Colonic mucosa (tissue), 4 donors: Measurements from ENCODE around the gene ATPAF1. TPM values are rescaled to one million over a fixed set of nuclear protein-coding genes. Genes with fewer than 3 reads are reported as not detected.

Experiments
- DNase-seq: peaks from one replicate; pipeline ENCODE4 v3.0.0-alpha.2; 2020
- H3K27ac ChIP-seq: fragments of 200-600 bp; one replicate; pipeline ENCODE4 v1.8.0; 2021
- H3K27me3 ChIP-seq: fragments of 200-600 bp; one replicate; pipeline ENCODE4 v1.8.0; 2021
- H3K36me3 ChIP-seq: fragments of 200-600 bp; one replicate; pipeline ENCODE4 v1.8.0; 2021
- H3K4me1 ChIP-seq: fragments of 200-600 bp; one replicate; pipeline ENCODE4 v1.8.0; 2021; ENCODE audit warnings: mild to moderate bottlenecking
- H3K4me3 ChIP-seq: fragments of 200-600 bp; one replicate; pipeline ENCODE4 v1.8.0; 2021
- H3K9ac ChIP-seq, 2 donors: one replicate each; pipeline ENCODE4 v1.7.0; 2013; ENCODE audit warnings: control low read depth in 2 of 2, low read depth in 2 of 2, low read length in 2 of 2
- H3K9me3 ChIP-seq: fragments of 200-600 bp; one replicate; pipeline ENCODE4 v1.8.0; 2021
- intact Hi-C: fragments of 100-400 bp; cut with DNase I; formaldehyde crosslinking; loops from one replicate; pipeline ENCODE4 v1.14.1; 2022
- total RNA-seq, 2 donors: library from RNA; stranded (reverse); fragmentation: NEBNext Ultra II Directional in 1 of 2; extraction: Animal tissue kit (Norgen Biotek cat#: 25700) in 1 of 2; gene quantifications; one replicate each; pipeline ENCODE4 v1.2.1, GENCODE V29; 2021
- TF ChIP-seq, protein P1 (sequence below): fragments of 200-600 bp; IDR thresholded peaks from one replicate; pipeline ENCODE4 v1.8.0; 2022; ENCODE audit warnings: antibody characterized with exemption, mild to moderate bottlenecking
- donor health status: healthy.
- donor health status: DM: no; HTN: no; CAD: no.
- donor health status: DM: no; HTN: no; CAD: no.

Gene ATPAF1
- total RNA-seq, 2 donors from 2014 or later, result 55.8 to 66.1 TPM

DNA sequence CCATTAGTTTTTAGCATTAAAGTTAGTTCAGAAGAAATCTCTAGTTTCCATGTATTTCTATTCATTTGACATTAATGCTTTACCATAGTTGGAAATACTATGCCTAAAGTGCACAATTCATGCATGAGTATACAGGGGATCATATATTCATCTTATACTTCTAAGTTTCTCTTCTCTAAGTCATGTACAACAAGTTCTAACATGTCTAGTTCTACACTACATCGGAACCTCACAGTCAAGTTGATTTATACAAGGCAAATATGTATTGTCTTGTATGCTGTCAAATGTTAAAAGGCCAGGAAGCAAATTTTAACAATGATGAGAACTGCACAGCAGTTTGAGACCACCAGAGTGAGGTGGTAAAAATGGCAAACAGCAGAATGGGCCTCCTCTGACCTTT is 28.6 kb downstream of the ATPAF1 start:
- Histone ChIP-seq H3K36me3 (no peaks in the 10 kb centered on the region), H3K4me3 (no peak overlapping the region), H3K27me3 (no peaks in the 10 kb centered on the region), H3K4me1 (peaks cover 10% of the 10 kb centered on the region), H3K9ac (no peak overlapping the region), H3K27ac (no peak overlapping the region), H3K9me3 (no peaks in the 10 kb centered on the region)
- no peak for DNase-seq
- TF ChIP-seq, protein P1, sequence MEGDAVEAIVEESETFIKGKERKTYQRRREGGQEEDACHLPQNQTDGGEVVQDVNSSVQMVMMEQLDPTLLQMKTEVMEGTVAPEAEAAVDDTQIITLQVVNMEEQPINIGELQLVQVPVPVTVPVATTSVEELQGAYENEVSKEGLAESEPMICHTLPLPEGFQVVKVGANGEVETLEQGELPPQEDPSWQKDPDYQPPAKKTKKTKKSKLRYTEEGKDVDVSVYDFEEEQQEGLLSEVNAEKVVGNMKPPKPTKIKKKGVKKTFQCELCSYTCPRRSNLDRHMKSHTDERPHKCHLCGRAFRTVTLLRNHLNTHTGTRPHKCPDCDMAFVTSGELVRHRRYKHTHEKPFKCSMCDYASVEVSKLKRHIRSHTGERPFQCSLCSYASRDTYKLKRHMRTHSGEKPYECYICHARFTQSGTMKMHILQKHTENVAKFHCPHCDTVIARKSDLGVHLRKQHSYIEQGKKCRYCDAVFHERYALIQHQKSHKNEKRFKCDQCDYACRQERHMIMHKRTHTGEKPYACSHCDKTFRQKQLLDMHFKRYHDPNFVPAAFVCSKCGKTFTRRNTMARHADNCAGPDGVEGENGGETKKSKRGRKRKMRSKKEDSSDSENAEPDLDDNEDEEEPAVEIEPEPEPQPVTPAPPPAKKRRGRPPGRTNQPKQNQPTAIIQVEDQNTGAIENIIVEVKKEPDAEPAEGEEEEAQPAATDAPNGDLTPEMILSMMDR, result no peak
- intact Hi-C loops, result no loop called here

DNA sequence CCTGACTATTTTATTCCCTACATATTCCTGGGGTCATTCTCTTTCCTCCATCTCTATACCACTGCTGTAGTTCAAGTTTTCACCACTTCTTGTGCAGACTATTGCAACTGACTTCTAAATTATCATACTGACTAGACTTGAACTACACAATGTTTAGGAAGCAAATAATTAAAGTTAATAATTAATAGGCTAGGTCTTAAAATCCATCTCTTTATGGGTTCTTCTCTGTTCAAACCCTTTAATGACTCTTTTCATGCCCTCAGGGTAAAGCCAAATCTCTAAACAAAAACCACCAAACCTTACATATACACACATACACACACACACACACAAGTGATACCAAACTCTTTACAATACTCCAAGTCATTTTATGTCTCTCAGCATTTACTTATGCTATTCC is 29.2 kb downstream of the ATPAF1 start:
- Histone ChIP-seq H3K4me1 (peaks cover 10% of the 10 kb centered on the region), H3K4me3 (no peak overlapping the region), H3K36me3 (no peaks in the 10 kb centered on the region), H3K27ac (no peak overlapping the region), H3K9ac (no peak overlapping the region), H3K27me3 (no peaks in the 10 kb centered on the region), H3K9me3 (no peaks in the 10 kb centered on the region)
- intact Hi-C loops, result no loop called here
- no peak for DNase-seq
- TF ChIP-seq, protein P1, result no peak

DNA sequence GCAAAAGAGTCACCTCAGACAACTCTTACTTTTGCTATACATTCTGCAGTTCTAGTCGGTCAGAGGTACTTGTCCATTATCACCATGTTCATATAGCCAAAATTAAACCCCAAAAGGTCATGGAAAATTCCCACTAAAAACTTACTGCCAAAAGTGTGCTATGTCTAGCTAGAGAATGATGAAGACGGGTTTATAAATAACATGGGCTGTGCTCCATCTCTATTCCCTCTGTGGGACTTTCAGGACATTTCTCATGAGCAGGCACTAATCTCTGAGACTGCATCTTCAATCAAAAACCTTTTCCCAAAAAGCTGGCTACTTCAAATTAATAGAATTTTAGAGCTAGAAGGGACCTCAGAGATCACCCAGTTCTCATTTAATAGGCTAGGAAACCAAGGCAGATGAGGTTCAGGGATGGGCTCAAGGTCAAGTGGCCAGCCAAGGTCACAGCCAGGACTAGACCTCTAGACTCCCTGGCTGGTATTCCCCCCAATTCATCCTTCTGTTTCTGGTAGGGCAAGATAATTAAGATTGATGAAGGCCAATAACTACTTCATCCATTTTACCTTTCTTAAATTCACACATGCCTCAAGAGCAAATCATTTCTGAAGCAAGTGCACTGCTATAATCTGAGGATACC is 30.6 kb downstream of the ATPAF1 start:
- no peak overlapping the region for H3K9ac ChIP-seq
- no peak overlapping the region for H3K27ac ChIP-seq
- no peaks in the 10 kb centered on the region for H3K36me3 ChIP-seq
- DNase-seq, result no peak
- H3K27me3 ChIP-seq, result no peaks in the 10 kb centered on the region
- TF ChIP-seq, protein P1, result no peak
- intact Hi-C loops, result no loop called here
- no peak overlapping the region for H3K4me3 ChIP-seq
- peaks cover 4% of the 10 kb centered on the region for H3K4me1 ChIP-seq
- no peaks in the 10 kb centered on the region for H3K9me3 ChIP-seq

DNA sequence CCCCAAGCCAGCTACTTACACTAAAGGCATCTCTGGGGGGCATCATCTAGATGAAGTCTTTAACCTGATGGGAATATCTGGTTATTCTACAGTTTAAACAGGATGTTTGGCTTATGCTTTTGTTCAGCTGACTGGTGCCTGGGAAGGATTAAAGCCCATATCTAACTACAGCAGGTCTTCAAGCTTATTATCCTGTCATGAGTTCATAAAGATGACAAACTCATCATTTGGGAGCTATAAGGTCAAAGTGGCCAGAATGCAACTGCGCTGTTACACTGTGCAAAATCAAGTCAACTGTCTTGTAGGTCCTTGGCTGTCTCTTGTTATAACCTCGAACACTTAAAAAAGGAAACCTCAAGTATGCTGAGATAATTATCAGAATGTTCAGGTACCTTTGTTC is 33.0 kb downstream of the ATPAF1 start:
- Histone ChIP-seq H3K4me3 (no peak overlapping the region), H3K27ac (no peak overlapping the region), H3K36me3 (no peaks in the 10 kb centered on the region), H3K27me3 (no peaks in the 10 kb centered on the region), H3K9me3 (no peaks in the 10 kb centered on the region), H3K4me1 (peaks cover 4% of the 10 kb centered on the region), H3K9ac (no peak overlapping the region)
- intact Hi-C loops, result no loop called here
- TF ChIP-seq, protein P1, result no peak
- DNase-seq, result no peak

DNA sequence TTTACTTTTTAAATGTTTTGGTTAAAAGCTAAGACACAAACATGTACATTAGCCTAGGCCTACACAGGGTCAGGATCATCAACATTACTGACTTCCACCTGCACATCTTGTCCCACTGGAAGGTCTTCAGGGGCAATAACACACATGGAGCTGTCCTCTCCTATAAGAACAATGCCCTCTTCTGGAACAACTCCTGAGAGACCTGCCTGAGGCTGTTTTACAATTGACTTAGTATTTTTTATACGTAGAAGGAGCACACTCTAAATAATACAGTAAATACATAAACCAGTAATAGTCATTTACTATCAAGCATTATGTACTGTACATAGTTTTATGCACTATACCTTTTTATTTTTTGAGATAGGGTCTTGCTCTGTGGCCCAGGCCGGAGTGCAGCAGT is 37.4 kb downstream of the ATPAF1 start:
- TF ChIP-seq, protein P1, result no peak
- no peak for DNase-seq
- Histone ChIP-seq H3K9me3 (no peaks in the 10 kb centered on the region), H3K4me3 (no peak overlapping the region), H3K4me1 (no peaks in the 10 kb centered on the region), H3K27me3 (no peaks in the 10 kb centered on the region), H3K27ac (no peak overlapping the region), H3K36me3 (no peaks in the 10 kb centered on the region), H3K9ac (no peak overlapping the region)
- intact Hi-C loops, result no loop called here
